Measurements from ENCODE around the gene PLEKHA3.

DNA sequence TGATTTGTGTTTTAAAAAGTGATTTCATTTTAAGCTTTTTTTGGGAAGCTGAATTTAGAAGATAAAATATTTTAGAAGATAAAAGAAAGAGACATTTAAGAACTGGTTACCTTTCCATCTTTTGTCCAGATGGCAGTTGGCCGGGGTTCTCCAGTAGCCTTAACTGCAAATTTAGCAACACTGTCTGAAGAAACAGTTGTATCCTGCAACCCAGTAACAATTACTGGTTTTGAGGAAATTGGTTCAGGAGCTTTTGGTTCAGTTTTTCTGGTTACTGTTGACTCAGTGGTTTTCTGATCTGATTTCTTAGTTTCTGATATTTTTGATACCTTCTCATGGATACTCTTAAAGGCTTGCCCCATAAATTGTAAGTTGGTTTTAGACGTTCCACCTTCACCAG, 49.9 kb downstream of the PLEKHA3 start:
- TF ChIP-seq, protein P1, sequence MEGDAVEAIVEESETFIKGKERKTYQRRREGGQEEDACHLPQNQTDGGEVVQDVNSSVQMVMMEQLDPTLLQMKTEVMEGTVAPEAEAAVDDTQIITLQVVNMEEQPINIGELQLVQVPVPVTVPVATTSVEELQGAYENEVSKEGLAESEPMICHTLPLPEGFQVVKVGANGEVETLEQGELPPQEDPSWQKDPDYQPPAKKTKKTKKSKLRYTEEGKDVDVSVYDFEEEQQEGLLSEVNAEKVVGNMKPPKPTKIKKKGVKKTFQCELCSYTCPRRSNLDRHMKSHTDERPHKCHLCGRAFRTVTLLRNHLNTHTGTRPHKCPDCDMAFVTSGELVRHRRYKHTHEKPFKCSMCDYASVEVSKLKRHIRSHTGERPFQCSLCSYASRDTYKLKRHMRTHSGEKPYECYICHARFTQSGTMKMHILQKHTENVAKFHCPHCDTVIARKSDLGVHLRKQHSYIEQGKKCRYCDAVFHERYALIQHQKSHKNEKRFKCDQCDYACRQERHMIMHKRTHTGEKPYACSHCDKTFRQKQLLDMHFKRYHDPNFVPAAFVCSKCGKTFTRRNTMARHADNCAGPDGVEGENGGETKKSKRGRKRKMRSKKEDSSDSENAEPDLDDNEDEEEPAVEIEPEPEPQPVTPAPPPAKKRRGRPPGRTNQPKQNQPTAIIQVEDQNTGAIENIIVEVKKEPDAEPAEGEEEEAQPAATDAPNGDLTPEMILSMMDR (conservative IDR thresholded peaks at IDR 0.05; ENCODE audit: low read depth, low read length) = no peak
- TF ChIP-seq FOS (IDR thresholded peaks at IDR 0.05; ENCODE audit: low read depth, low read length) (no peak), POLR2A (IDR thresholded peaks at IDR 0.05; ENCODE audit: low read depth, low read length) (no peak), RAD21 (IDR thresholded peaks at IDR 0.05; ENCODE audit: low read length) (no peak), MAZ (IDR thresholded peaks at IDR 0.05; ENCODE audit: borderline replicate concordance, low read depth, low read length) (no peak)
